GM18507 (cell line): ENCODE results near the gene TMEM178B.

ENCODE experiments used
- DNase-seq: peaks from one replicate; pipeline ENCODE4 v3.0.0; 2011; ENCODE audit warnings: low read depth; ENCODE audit not compliant: insufficient read length; ENCODE audit errors: extremely low spot score
- FAIRE-seq: peaks from 2 replicates; lab custom pipeline; 2011; peaks lifted over from hg19 to GRCh38; lab: Jason Lieb, UNC

Gene TMEM178B

GRCh38 chr7:141238596-141239243 is 164.9 kb downstream of the TMEM178B start:
- DNase-seq (no peak), FAIRE-seq (no peak)

DNA sequence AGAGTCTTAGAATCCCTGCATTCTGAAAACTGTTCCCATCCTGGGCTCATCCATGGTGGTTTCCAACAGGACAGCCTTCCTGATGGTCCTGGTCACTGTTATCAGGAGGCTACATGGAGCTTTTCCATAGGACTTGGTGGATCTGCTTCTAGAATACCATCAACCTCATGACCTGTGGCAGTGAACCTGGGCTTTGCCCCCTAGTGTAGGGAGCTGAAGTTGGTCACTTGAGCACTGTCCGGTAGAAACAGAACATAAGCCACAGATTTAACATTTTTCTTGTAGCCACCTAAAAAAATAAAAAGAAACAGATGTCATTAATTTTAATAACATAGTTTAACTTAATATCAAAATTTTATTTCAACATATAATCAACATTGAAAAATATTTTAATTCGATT is 165.8 kb downstream of the TMEM178B start:
- FAIRE-seq, result no peak
- DNase-seq, result no peak

DNA sequence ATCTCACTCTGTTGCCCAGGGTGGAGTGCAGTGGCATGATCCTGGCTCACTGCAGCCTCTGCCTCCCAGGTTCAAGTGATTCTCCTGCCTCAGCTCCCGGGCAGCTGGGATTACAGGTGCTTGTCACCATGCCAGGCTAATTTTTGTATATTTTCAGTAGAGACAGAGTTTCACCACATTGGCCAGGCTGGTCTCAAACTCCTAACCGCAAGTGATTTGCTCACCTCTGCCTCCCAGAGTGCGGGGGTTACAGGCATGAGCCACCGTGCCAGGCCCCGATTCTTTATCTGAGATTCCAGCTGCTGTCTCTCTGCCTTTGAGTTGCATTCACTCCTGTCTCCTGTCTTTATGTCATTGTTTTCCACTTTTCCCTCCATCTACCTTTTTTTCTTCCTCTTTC is 168.7 kb downstream of the TMEM178B start:
- no peak for DNase-seq

GRCh38 chr7:141243368-141243767 is 169.5 kb downstream of the TMEM178B start:
- DNase-seq (no peak), FAIRE-seq (no peak)

More for the DNA sequence above, 168.7 kb downstream of the TMEM178B start:
- FAIRE-seq, result no peak

GRCh38 chr7:141244435-141244834 is 170.6 kb downstream of the TMEM178B start:
- DNase-seq, result no peak
- no peak for FAIRE-seq

- FAIRE-seq (no peak), DNase-seq (no peak)
Observed at GRCh38 chr7:141246426-141246825, 172.6 kb downstream of the TMEM178B start.

- FAIRE-seq, result no peak
- DNase-seq, result no peak
Observed at GRCh38 chr7:141251180-141251579, 177.3 kb downstream of the TMEM178B start.

DNA sequence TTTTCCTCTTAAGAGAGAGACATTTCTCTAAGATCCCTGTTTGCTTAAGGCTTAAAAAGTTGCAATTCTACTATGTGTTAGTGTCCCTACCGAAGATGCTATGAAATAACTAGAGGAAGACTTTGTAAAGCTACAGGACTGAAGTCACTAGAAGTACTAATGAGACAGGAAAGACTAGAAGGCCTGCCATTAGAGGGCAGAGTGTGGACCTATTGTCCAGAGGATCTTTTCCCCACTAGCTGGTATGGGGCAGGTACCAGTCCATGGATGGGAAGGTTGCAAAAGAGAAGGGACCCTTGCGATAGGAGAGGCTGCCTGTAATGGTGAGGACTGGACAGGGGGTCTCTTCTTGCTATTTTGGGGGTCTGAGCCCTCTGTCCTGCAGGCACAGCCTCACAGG is 178.1 kb downstream of the TMEM178B start:
- DNase-seq (no peak), FAIRE-seq (no peak)

- FAIRE-seq, result no peak
Observed at GRCh38 chr7:141257597-141257996, 183.7 kb downstream of the TMEM178B start.

GRCh38 chr7:141258559-141258958 is 184.7 kb downstream of the TMEM178B start:
- FAIRE-seq, result no peak

More at GRCh38 chr7:141257597-141257996, 183.7 kb downstream of the TMEM178B start:
- no peak for DNase-seq

GRCh38 chr7:141262101-141263090 is 188.5 kb downstream of the TMEM178B start:
- no peak for FAIRE-seq
- DNase-seq, result no peak

More at GRCh38 chr7:141258559-141258958, 184.7 kb downstream of the TMEM178B start:
- DNase-seq, result no peak

DNA sequence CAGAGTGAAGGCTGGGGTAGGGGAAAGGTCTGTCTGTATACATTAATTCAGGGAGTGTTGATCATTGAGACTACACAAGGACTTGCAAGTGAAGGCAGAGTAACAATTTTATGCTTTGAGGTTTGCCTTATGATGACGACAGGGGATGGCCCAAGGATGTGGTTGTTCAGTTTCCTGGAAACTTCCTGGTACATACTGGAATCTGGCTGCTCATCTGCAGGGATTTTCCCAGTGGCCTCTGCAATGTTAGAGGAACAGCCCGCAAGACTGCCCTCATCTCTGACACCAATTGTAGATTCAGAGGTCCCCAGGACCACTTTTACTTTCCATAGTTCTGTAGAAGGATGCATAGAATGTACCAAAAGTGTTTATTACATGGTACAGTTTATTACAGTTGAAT is 189.6 kb downstream of the TMEM178B start:
- no peak for DNase-seq
- no peak for FAIRE-seq

GRCh38 chr7:141263983-141264382 is 190.1 kb downstream of the TMEM178B start:
- DNase-seq (no peak), FAIRE-seq (no peak)

GRCh38 chr7:141264511-141264910 is 190.6 kb downstream of the TMEM178B start:
- FAIRE-seq, result no peak

GRCh38 chr7:141265668-141266067 is 191.8 kb downstream of the TMEM178B start:
- no peak for FAIRE-seq

More at GRCh38 chr7:141264511-141264910, 190.6 kb downstream of the TMEM178B start:
- DNase-seq, result no peak

GRCh38 chr7:141268614-141269013 is 194.8 kb downstream of the TMEM178B start:
- DNase-seq (no peak), FAIRE-seq (no peak)

More at GRCh38 chr7:141265668-141266067, 191.8 kb downstream of the TMEM178B start:
- no peak for DNase-seq

DNA sequence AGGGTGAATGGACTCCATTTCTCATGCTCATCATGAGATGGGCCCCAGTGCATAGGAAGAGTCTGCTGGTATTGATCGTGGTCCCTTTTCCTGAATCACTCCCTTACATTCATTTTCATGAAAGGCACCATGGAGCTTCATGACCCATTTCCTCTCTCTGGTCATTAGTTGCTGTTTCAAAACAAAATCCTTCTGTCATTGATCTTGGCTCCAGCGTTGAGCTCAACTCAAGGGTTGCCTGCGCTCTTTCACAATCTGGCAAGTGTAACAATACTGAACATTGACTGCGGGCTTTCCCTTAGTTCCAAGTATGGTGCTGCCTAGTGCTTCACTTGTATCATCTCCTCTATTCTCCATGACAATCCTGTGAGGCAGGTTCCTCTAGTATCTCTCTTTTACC is 197.6 kb downstream of the TMEM178B start:
- no peak for DNase-seq

GRCh38 chr7:141272417-141272816 is 198.6 kb downstream of the TMEM178B start:
- FAIRE-seq (no peak), DNase-seq (no peak)

More for the DNA sequence above, 197.6 kb downstream of the TMEM178B start:
- no peak for FAIRE-seq

GRCh38 chr7:141275350-141275749 is 201.5 kb downstream of the TMEM178B start:
- DNase-seq (no peak), FAIRE-seq (no peak)

- FAIRE-seq (no peak), DNase-seq (no peak)
Observed at GRCh38 chr7:141276031-141276430, 202.2 kb downstream of the TMEM178B start.
